Esophagus muscularis mucosa (tissue), 4 donors: Measurements from ENCODE around the gene ATRIP.

Experiments used
- CTCF ChIP-seq, 3 experiments: fragments of 200-600 bp in 2 of 3; fragments of 450-650 bp in 1 of 3; sonication (generic) in 2 of 3; IDR thresholded peaks; one replicate each; pipeline ENCODE4 v1.5.1; 2017 to 2019; ENCODE audit warnings: antibody characterized with exemption in 3 of 3, mild to moderate bottlenecking in 2 of 3, moderate library complexity in 1 of 3
- EP300 ChIP-seq: sonication (generic); formaldehyde crosslinking; IDR thresholded peaks from one replicate; pipeline ENCODE4 v1.6.1; 2017; ENCODE audit warnings: antibody characterized with exemption
- POLR2A ChIP-seq: fragments of 450-650 bp; IDR thresholded peaks from one replicate; pipeline ENCODE4 v1.6.1; 2017; ENCODE audit warnings: antibody characterized with exemption, moderate library complexity, mild to moderate bottlenecking, low read depth

- TF ChIP-seq POLR2A, result no peak
- no peak for TF ChIP-seq EP300
- TF ChIP-seq CTCF (IDR thresholded peaks at IDR 0.05), result no peak
Measured at GRCh38 chr3:48466386-48467109, 20.0 kb downstream of the ATRIP start.
